K562 (cell line): ENCODE data around the gene DISC1. TPM values are rescaled to one million over a fixed set of nuclear protein-coding genes. Genes with fewer than 3 reads are reported as not detected.

Source experiments
- ATAC-seq: fragments of 200-7000 bp; cut with Tn5 transposase; 3 replicates; pipeline ENCODE4 v1.9.1; 2020; ENCODE audit warnings: moderate library complexity
- BruUV-seq: library from RNA; stranded (reverse); fragments of 400-500 nt; replicated peaks from 2 replicates; lab custom pipeline; 2021; lab: Mats Ljungman, UMichigan
- CTCF ChIA-PET: fragments of 300-600 bp; formaldehyde crosslinking; extraction: SDS; loops from one replicate; lab custom pipeline; 2021; ENCODE audit warnings: low intra/inter-chr PET ratio; lab: Yijun Ruan, JAX
- POLR2A ChIA-PET: fragments of 300-600, 350-650 bp; sonication (Branson Sonifier 250); formaldehyde crosslinking; extraction: SDS; loops from one replicate; lab custom pipeline; 2021; ENCODE audit warnings: antibody characterized with exemption, inconsistent platforms; lab: Yijun Ruan, JAX
- DNase-seq, 4 experiments: peaks; one replicate each; pipeline versions ENCODE4 v3.0.0 to v3.0.0-alpha.2; 2011 to 2018; ENCODE audit warnings: low spot score in 3 of 4, mixed read lengths in 3 of 4; ENCODE audit errors: extremely low read depth in 1 of 4
- FAIRE-seq: peaks from 2 replicates; lab custom pipeline; 2011; peaks lifted over from hg19 to GRCh38; lab: Jason Lieb, UNC
- H2AFZ ChIP-seq: 2 replicates; pipeline ENCODE4 v1.6.0; 2011; ENCODE audit warnings: low read depth, low read length, control low read depth, inconsistent platforms
- H3K27ac ChIP-seq: fragments of 200-600 bp; 3 replicates; pipeline ENCODE4 v1.8.0; 2011; ENCODE audit warnings: low read depth, mild to moderate bottlenecking, control low read depth, inconsistent platforms, low read length, moderate library complexity, mixed read lengths; ENCODE audit errors: extremely low read depth
- H3K27me3 ChIP-seq, 2 experiments: fragments of 300-600 bp in 1 of 2; 2 replicates in 1 of 2; 3 replicates in 1 of 2; pipeline versions ENCODE4 v1.6.0 to v1.8.0; 2011; ENCODE audit warnings: inconsistent platforms in 2 of 2, low read length in 2 of 2, mild to moderate bottlenecking in 1 of 2, mixed read lengths in 1 of 2, moderate library complexity in 1 of 2; ENCODE audit not compliant: control insufficient read depth in 2 of 2, insufficient read depth in 2 of 2
- H3K36me3 ChIP-seq: fragments of 300-600 bp; 3 replicates; pipeline ENCODE4 v1.8.0; 2011; ENCODE audit warnings: mild to moderate bottlenecking, low read length, inconsistent platforms; ENCODE audit not compliant: control insufficient read depth, insufficient read depth
- H3K4me1 ChIP-seq, 2 experiments: fragments of 200-600 bp in 1 of 2; replicated peaks in 1 of 2; 2 replicates in 1 of 2; 3 replicates in 1 of 2; pipeline versions ENCODE4 v1.5.1 to v1.8.0; 2011; ENCODE audit warnings: inconsistent platforms in 2 of 2, low read length in 2 of 2, mild to moderate bottlenecking in 1 of 2, mixed read lengths in 1 of 2, moderate library complexity in 1 of 2; ENCODE audit not compliant: control insufficient read depth in 2 of 2, insufficient read depth in 2 of 2
- H3K4me2 ChIP-seq: 2 replicates; pipeline ENCODE4 v1.6.1; 2011; ENCODE audit warnings: low read length, control low read depth, inconsistent platforms, mixed read lengths; ENCODE audit not compliant: insufficient read depth
- H3K4me3 ChIP-seq: fragments of 200-600 bp; sonication (generic), shearing (Covaris generic); 2 replicates; pipeline ENCODE4 v1.5.1; 2016; ENCODE audit warnings: control low read depth, inconsistent platforms
- H3K79me2 ChIP-seq: fragments of 200-600 bp; 3 replicates; pipeline ENCODE4 v1.8.0; 2011; ENCODE audit warnings: low read length, inconsistent platforms; ENCODE audit not compliant: control insufficient read depth, insufficient read depth
- H3K9ac ChIP-seq, 2 experiments: 2 replicates each; pipeline versions ENCODE4 v1.6.0 to v1.6.1; 2011; ENCODE audit warnings: low read depth in 2 of 2, low read length in 2 of 2, control low read depth in 1 of 2, inconsistent platforms in 1 of 2, mild to moderate bottlenecking in 1 of 2, mixed read lengths in 1 of 2; ENCODE audit not compliant: insufficient read depth in 1 of 2
- H3K9me1 ChIP-seq: one replicate; pipeline ENCODE4 v1.6.0; 2011; ENCODE audit warnings: inconsistent platforms, mild to moderate bottlenecking, low read length, moderate library complexity; ENCODE audit not compliant: control insufficient read depth, insufficient read depth
- H3K9me3 ChIP-seq: replicated peaks from 2 replicates; pipeline ENCODE4 v1.5.1; 2011; ENCODE audit warnings: low read depth, low read length, inconsistent platforms; ENCODE audit not compliant: control insufficient read depth, insufficient read depth
- H4K20me1 ChIP-seq: replicated peaks from 2 replicates; pipeline ENCODE4 v1.6.1; 2011; ENCODE audit warnings: low read length, inconsistent platforms, mixed read lengths; ENCODE audit not compliant: control insufficient read depth, insufficient read depth
- CBX5 ChIP-seq: IDR thresholded peaks from 2 replicates; pipeline ENCODE4 v1.6.1; 2014; ENCODE audit warnings: low read depth, borderline replicate concordance
- CHD4 ChIP-seq: fragments of 200-600 bp; sonication (generic); IDR thresholded peaks from 3 replicates; pipeline ENCODE4 v1.6.1; 2012; ENCODE audit warnings: low read depth, mild to moderate bottlenecking, mixed read lengths, low read length, inconsistent platforms; ENCODE audit not compliant: insufficient read depth, insufficient replicate concordance, poor library complexity, severe bottlenecking
- GTF2F1 ChIP-seq: IDR thresholded peaks from 2 replicates; pipeline ENCODE4 v1.6.1; 2011; ENCODE audit warnings: low read depth, low read length, improper control_type of control experiment
- HCFC1 ChIP-seq: IDR thresholded peaks from 2 replicates; pipeline ENCODE4 v1.6.1; 2012; ENCODE audit warnings: low read depth, low read length, improper control_type of control experiment
- HMGXB4 ChIP-seq: sonication (generic); formaldehyde crosslinking; IDR thresholded peaks from 2 replicates; pipeline ENCODE4 v1.8.1; 2023; ENCODE audit warnings: mild to moderate bottlenecking, missing genetic modification reagents
- HNRNPLL ChIP-seq: fragments of 200-400 bp; formaldehyde crosslinking; IDR thresholded peaks from 2 replicates; pipeline ENCODE4 v1.6.1; 2017; ENCODE audit warnings: low read length, low read depth, mild to moderate bottlenecking; ENCODE audit not compliant: poor library complexity, severe bottlenecking
- HOXB6 ChIP-seq: fragments of 250-450 bp; sonication (Bioruptor Pico); IDR thresholded peaks from 2 replicates; pipeline ENCODE4 v1.5.1; 2022; ENCODE audit warnings: mild to moderate bottlenecking, borderline replicate concordance
- MTF1 ChIP-seq: fragments of 250-450 bp; sonication (Bioruptor Pico); IDR thresholded peaks from 2 replicates; pipeline ENCODE4 v1.9.0; 2021; ENCODE audit warnings: moderate library complexity, mild to moderate bottlenecking, inconsistent platforms, borderline replicate concordance
- NFIC ChIP-seq: fragments of 450-650 bp; IDR thresholded peaks from 2 replicates; pipeline ENCODE4 v1.6.1; 2017; ENCODE audit warnings: mild to moderate bottlenecking, inconsistent platforms
- SP2 ChIP-seq: IDR thresholded peaks from 2 replicates; pipeline ENCODE4 v1.6.1; 2011; ENCODE audit warnings: mild to moderate bottlenecking, low read depth, low read length, moderate library complexity; ENCODE audit not compliant: poor library complexity, severe bottlenecking; ENCODE audit errors: extremely low read depth
- SREBF1 ChIP-seq: fragments of 150-350 bp; IDR thresholded peaks from 2 replicates; pipeline ENCODE4 v1.6.1; 2014; ENCODE audit warnings: antibody characterized with exemption, low read depth, low read length, borderline replicate concordance
- WHSC1 ChIP-seq: IDR thresholded peaks from one replicate; pipeline ENCODE4 v1.6.1; 2012; ENCODE audit warnings: low read length, control low read depth, inconsistent platforms
- ZC3H11A ChIP-seq: IDR thresholded peaks from 2 replicates; pipeline ENCODE4 v1.6.1; 2012; ENCODE audit warnings: low read depth, low read length, improper control_type of control experiment
- ZNF217 ChIP-seq: sonication (generic); formaldehyde crosslinking; IDR thresholded peaks from 2 replicates; pipeline ENCODE4 v1.8.0; 2022; ENCODE audit warnings: mild to moderate bottlenecking, missing genetic modification reagents
- WGBS: fragments of 100-300 bp; shearing (Covaris generic); methylation state at CpG from one replicate; pipeline ENCODE4 v1.1.6; 2016; ENCODE audit warnings: low coverage, mixed read lengths; ENCODE audit not compliant: insufficient coverage; ENCODE audit errors: missing lambda C conversion rate; 5-methylcytosine and 5-hydroxymethylcytosine counted together
- in situ Hi-C: fragments of 300-500 bp; cut with MboI; formaldehyde crosslinking; loops from 4 replicates; pipeline ENCODE4 v1.15.0; 2018; ENCODE audit warnings: inconsistent platforms, mixed read lengths
- intact Hi-C: fragments of 100-400 bp; cut with micrococcal nuclease; formaldehyde crosslinking; loops from 2 replicates; pipeline ENCODE4 v1.14.2; 2022
- polyA plus RNA-seq, 8 experiments: library from polyadenylated mRNA; depleted of rRNA in 4 of 8; stranded (reverse) in 5 of 8; unstranded in 3 of 8; fragments of >200 nt; fragmentation: Nextera tagmentation in 2 of 8; fragmentation: Illumina TruSeq in 1 of 8; extraction: Ambion mirVana in 2 of 8; extraction: Trizol in 1 of 8; gene quantifications; 2 replicates each; pipeline versions ENCODE4 v1.2.1 to v1.2.3, GENCODE V29; 2011 to 2014; ENCODE audit warnings: inconsistent platforms in 1 of 8, missing spikeins in 1 of 8
- total RNA-seq, 7 experiments: library from RNA; depleted of rRNA in 6 of 7; stranded (reverse); fragments of >200 nt in 6 of 7; fragmentation: Illumina TruSeq in 2 of 7; extraction: Trizol in 2 of 7; gene quantifications; 2 replicates each; pipeline versions ENCODE4 v1.2.1 to v1.2.3, GENCODE V29; 2011 to 2021; ENCODE audit warnings: low replicate concordance in 1 of 7

Gene DISC1
- total and polyA plus RNA-seq, 9 of the 15 experiments (the other 6 are each of a cell fraction or from before 2014, with no cell fraction given), result 0.01 to 0.11 (median 0.08) TPM; not detected in 1

DNA sequence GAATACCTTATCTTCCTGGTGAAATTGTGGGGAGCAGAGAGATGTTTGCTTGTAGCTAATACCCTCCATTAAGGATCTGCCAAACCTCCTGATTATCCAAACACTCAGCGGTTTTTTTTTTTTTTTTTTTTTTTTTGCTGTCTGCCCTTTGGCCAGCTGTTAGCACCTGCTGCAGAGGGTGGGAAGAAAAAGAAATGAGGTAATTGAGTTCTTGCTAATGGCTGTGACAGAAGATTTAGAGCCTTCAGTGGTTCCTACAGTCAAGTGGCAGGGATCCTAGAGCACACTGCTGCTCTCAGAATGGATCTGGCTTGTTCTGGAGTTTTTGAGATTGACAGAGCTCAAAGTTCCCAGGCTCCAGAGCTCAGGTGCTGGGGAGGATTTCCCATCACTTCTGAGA lies 342.5 kb downstream of the DISC1 start:
- BruUV-seq, result no TSS peak
- Histone ChIP-seq H3K9ac (no peak overlapping the region), H3K9me1 (no peaks in the 10 kb centered on the region), H3K36me3 (no peaks in the 10 kb centered on the region), H3K27ac (no peak overlapping the region), H3K79me2 (no peaks in the 10 kb centered on the region), H3K4me3 (no peak overlapping the region), H2AFZ (no peak overlapping the region), H4K20me1 (no peaks in the 10 kb centered on the region), H3K4me1 (no peaks in the 10 kb centered on the region), H3K4me2 (no peak overlapping the region), H3K9me3 (no peaks in the 10 kb centered on the region), H3K27me3 (no peaks in the 10 kb centered on the region)
- ChIA-PET POLR2A (no interaction called here), CTCF (no interaction called here)
- WGBS, result 0% methylated on average over 1 of the region's 1 CpG
- in situ Hi-C loops, result no loop called here
- intact Hi-C loops, result no loop called here
- TF ChIP-seq WHSC1 (no peak), NFIC (no peak), CHD4 (no peak), ZNF217 (CRISPR knock-in tag) (no peak), CBX5 (no peak), MTF1 (CRISPR knock-in tag) (no peak), SREBF1 (no peak), SP2 (no peak), HCFC1 (no peak), HNRNPLL (no peak), GTF2F1 (no peak), HOXB6 (CRISPR knock-in tag) (no peak), HMGXB4 (CRISPR knock-in tag) (no peak), ZC3H11A (no peak)
- FAIRE-seq (no peak), ATAC-seq (no peak), DNase-seq (no peak)
